ENCODE results near the gene ASPSCR1.
"Not testable (repeated sequence)": the region's sequence is repeated elsewhere in the genome, so short reads cannot be mapped to it uniquely, and the experiment has no call there.

The ASPSCR1 gene

GRCh38 chr17:81961521-81962498 lies 15.6 kb upstream of the ASPSCR1 start:
- FAIRE-seq = no peak

GRCh38 chr17:81962499-81963441 lies 14.7 kb upstream of the ASPSCR1 start:
- FAIRE-seq = no peak

- FAIRE-seq = no peak
Measured at GRCh38 chr17:81964081-81964849, 13.2 kb upstream of the ASPSCR1 start.

- FAIRE-seq = no peak
Measured at GRCh38 chr17:81966343-81967243, 10.8 kb upstream of the ASPSCR1 start.

- no peak for FAIRE-seq
Measured at GRCh38 chr17:81967244-81967532, 10.2 kb upstream of the ASPSCR1 start.

- no peak for FAIRE-seq
Measured at GRCh38 chr17:81967533-81968395, 9.7 kb upstream of the ASPSCR1 start.

- FAIRE-seq = no peak
Measured at GRCh38 chr17:81968396-81968745, 9.1 kb upstream of the ASPSCR1 start.

- no peak for FAIRE-seq
Measured at GRCh38 chr17:81968850-81969812, 8.3 kb upstream of the ASPSCR1 start.

GRCh38 chr17:81973432-81973831 lies 4.0 kb upstream of the ASPSCR1 start:
- FAIRE-seq = no peak

- FAIRE-seq = no peak
Measured at GRCh38 chr17:81976332-81977210, 858 bp upstream of the ASPSCR1 start.

- no peak for FAIRE-seq
Measured at GRCh38 chr17:81978524-81979298, 1.3 kb downstream of the ASPSCR1 start.

- FAIRE-seq = no peak
Measured at GRCh38 chr17:81980122-81980521, 2.7 kb downstream of the ASPSCR1 start.

GRCh38 chr17:81980707-81981343 lies 3.4 kb downstream of the ASPSCR1 start:
- no peak for FAIRE-seq

- not testable (repeated sequence) for FAIRE-seq
Measured at GRCh38 chr17:81981511-81981910, 4.1 kb downstream of the ASPSCR1 start.

- FAIRE-seq = no peak
Measured at GRCh38 chr17:81983011-81983638, 5.7 kb downstream of the ASPSCR1 start.

- no peak for FAIRE-seq
Measured at GRCh38 chr17:81983639-81984373, 6.4 kb downstream of the ASPSCR1 start.
